Fibroblast of lung (primary cell): ENCODE measurements around the gene PLEKHH3. TPM values are rescaled to one million over a fixed set of nuclear protein-coding genes. Genes with fewer than 3 reads are reported as not detected.
"Not testable (repeated sequence)": the region's sequence is repeated elsewhere in the genome, so short reads cannot be mapped to it uniquely, and the experiment has no call there.

Experiments
- DNase-seq, 2 donors: peaks; one replicate each; pipeline versions ENCODE4 v3.0.0 to v3.0.0-alpha.2; 2010; ENCODE audit warnings: low read depth in 2 of 2
- H2AFZ ChIP-seq: 2 replicates; pipeline ENCODE4 v1.5.1; 2012; ENCODE audit warnings: low read length, control low read depth, inconsistent platforms
- H3K27ac ChIP-seq: 2 replicates; pipeline ENCODE4 v1.5.1; 2011; ENCODE audit warnings: low read length, control low read depth; ENCODE audit not compliant: insufficient read depth
- H3K27me3 ChIP-seq: 2 replicates; pipeline ENCODE4 v1.5.1; 2011; ENCODE audit warnings: mild to moderate bottlenecking, low read length; ENCODE audit not compliant: control insufficient read depth, insufficient read depth
- H3K36me3 ChIP-seq: 2 replicates; pipeline ENCODE4 v1.5.1; 2011; ENCODE audit warnings: low read length; ENCODE audit not compliant: control insufficient read depth, insufficient read depth
- H3K4me1 ChIP-seq: 2 replicates; pipeline ENCODE4 v1.5.1; 2011; ENCODE audit warnings: low read length; ENCODE audit not compliant: control insufficient read depth, insufficient read depth; ENCODE audit errors: extremely low read depth
- H3K4me2 ChIP-seq: 2 replicates; pipeline ENCODE4 v1.5.1; 2011; ENCODE audit warnings: low read length, control low read depth; ENCODE audit not compliant: insufficient read depth; ENCODE audit errors: extremely low read depth
- H3K4me3 ChIP-seq, 4 experiments: fragments of 200-600 bp in 1 of 4; sonication (generic) in 1 of 4; replicated peaks in 1 of 4; 2 replicates each; pipeline ENCODE4 v1.5.1; 2011 to 2016; ENCODE audit warnings: low read length in 4 of 4, low read depth in 3 of 4, mild to moderate bottlenecking in 3 of 4, control low read depth in 2 of 4, inconsistent platforms in 1 of 4, mixed read lengths in 1 of 4; ENCODE audit not compliant: insufficient read depth in 1 of 4; ENCODE audit errors: control extremely low read depth in 1 of 4
- H3K79me2 ChIP-seq: 2 replicates; pipeline ENCODE4 v1.5.1; 2012; ENCODE audit warnings: mild to moderate bottlenecking, low read length, inconsistent platforms; ENCODE audit not compliant: control insufficient read depth, insufficient read depth
- H3K9ac ChIP-seq: 2 replicates; pipeline ENCODE4 v1.5.1; 2011; ENCODE audit warnings: mild to moderate bottlenecking, low read length, control low read depth; ENCODE audit not compliant: insufficient read depth
- H3K9me3 ChIP-seq: 2 replicates; pipeline ENCODE4 v1.5.1; 2012; ENCODE audit warnings: low read depth, low read length; ENCODE audit not compliant: control insufficient read depth, insufficient read depth
- H4K20me1 ChIP-seq: 2 replicates; pipeline ENCODE4 v1.5.1; 2011; ENCODE audit warnings: low read length; ENCODE audit not compliant: control insufficient read depth, insufficient read depth; ENCODE audit errors: extremely low read depth
- CTCF ChIP-seq, 2 donors: IDR thresholded peaks in 1 of 2; conservative IDR thresholded peaks in 1 of 2; 1 replicate in 1 of 2; 2 replicates in 1 of 2; pipeline ENCODE4 v1.5.1; 2011 to 2012; ENCODE audit warnings: low read length in 2 of 2, control low read depth in 1 of 2, inconsistent platforms in 1 of 2, low read depth in 1 of 2, mild to moderate bottlenecking in 1 of 2
- EZH2 ChIP-seq: IDR thresholded peaks from 2 replicates; pipeline ENCODE4 v1.5.1; 2012; ENCODE audit warnings: low read length, control low read depth, mild to moderate bottlenecking; ENCODE audit errors: missing control alignments
- polyA plus RNA-seq, 2 donors: library from polyadenylated mRNA; depleted of rRNA in 1 of 2; stranded (reverse) in 1 of 2; unstranded in 1 of 2; fragments of >200 nt; gene quantifications; 2 replicates each; pipeline ENCODE4 v1.2.1, GENCODE V29; 2011 to 2012; ENCODE audit warnings: missing spikeins in 1 of 2
- total RNA-seq: library from RNA; depleted of rRNA; stranded (reverse); fragments of >200 nt; gene quantifications from 2 replicates; pipeline ENCODE4 v1.2.1, GENCODE V29; 2014

PLEKHH3 gene
- total and polyA plus RNA-seq, 2 donors (not counting 1 experiment from before 2014, with no cell fraction given): 2.3 to 24.6 TPM

GRCh38 chr17:42665581-42666001 is 11.2 kb downstream of the PLEKHH3 start:
- H2AFZ ChIP-seq: no peak overlapping the region
- no peaks in the 10 kb centered on the region for H4K20me1 ChIP-seq
- H3K36me3 ChIP-seq: peaks cover 23% of the 10 kb centered on the region
- H3K4me3 ChIP-seq: no peak overlapping the region
- H3K4me1 ChIP-seq: peaks cover 11% of the 10 kb centered on the region
- H3K79me2 ChIP-seq: no peaks in the 10 kb centered on the region
- no peaks in the 10 kb centered on the region for H3K27me3 ChIP-seq
- no peak overlapping the region for H3K27ac ChIP-seq
- TF ChIP-seq CTCF (conservative IDR thresholded peaks at IDR 0.05 in 1 of 2, IDR thresholded peaks at IDR 0.05 in 1 of 2; ENCODE audit: low read depth in 1 of 2, low read length in 2 of 2) (no peak), EZH2 (no peak)
- no peak for DNase-seq
- no peak overlapping the region for H3K4me2 ChIP-seq
- H3K9ac ChIP-seq: no peak overlapping the region
- no peaks in the 10 kb centered on the region for H3K9me3 ChIP-seq

- Histone ChIP-seq H3K4me1 (peaks cover 7% of the 10 kb centered on the region), H3K79me2 (no peaks in the 10 kb centered on the region), H3K9me3 (no peaks in the 10 kb centered on the region), H3K4me3 (peak overlapping the region in 1 of 4 experiments; percentile 27), H3K36me3 (peaks cover 8% of the 10 kb centered on the region), H3K27ac (no peak overlapping the region), H3K27me3 (no peaks in the 10 kb centered on the region), H4K20me1 (no peaks in the 10 kb centered on the region), H2AFZ (no peak overlapping the region), H3K9ac (no peak overlapping the region), H3K4me2 (peak overlapping the region; percentile 64)
- TF ChIP-seq CTCF (conservative IDR thresholded peaks at IDR 0.05 in 1 of 2, IDR thresholded peaks at IDR 0.05 in 1 of 2; ENCODE audit: low read depth in 1 of 2, low read length in 2 of 2): no peak
- TF ChIP-seq EZH2: no peak
- peak; percentile 67 to 74 for DNase-seq
These were observed 16.0 kb downstream of the PLEKHH3 start for GRCh38 chr17:42660692-42661345.

GRCh38 chr17:42659932-42660274 is 16.9 kb downstream of the PLEKHH3 start:
- H3K9ac ChIP-seq: peak overlapping the region; percentile 73
- not testable (repeated sequence) for H3K27me3 ChIP-seq, H3K9me3 ChIP-seq, H3K4me2 ChIP-seq, H3K36me3 ChIP-seq, H3K79me2 ChIP-seq, H4K20me1 ChIP-seq, H3K27ac ChIP-seq, DNase-seq, H3K4me1 ChIP-seq, H2AFZ ChIP-seq
- H3K4me3 ChIP-seq: peak overlapping the region; percentile 63 to 80 (median 71)
